WERI-Rb-1 (cell line): ENCODE measurements around the gene EGF.

Source experiments
- DNase-seq: peaks from one replicate; pipeline ENCODE4 v3.0.0-alpha.2; 2020
- H3K27ac ChIP-seq: fragments of 250-450 bp; sonication (Bioruptor Pico); 2 replicates; pipeline ENCODE4 v1.5.1; 2020; ENCODE audit warnings: mild to moderate bottlenecking, moderate library complexity
- H3K27me3 ChIP-seq: fragments of 250-450 bp; sonication (Bioruptor Pico); 2 replicates; pipeline ENCODE4 v1.5.1; 2021; ENCODE audit warnings: mild to moderate bottlenecking, low read depth, moderate library complexity; ENCODE audit not compliant: insufficient read depth, severe bottlenecking
- H3K36me3 ChIP-seq: fragments of 250-450 bp; sonication (Bioruptor Pico); 2 replicates; pipeline ENCODE4 v1.5.1; 2020; ENCODE audit warnings: mild to moderate bottlenecking, moderate library complexity
- H3K4me3 ChIP-seq: 2 replicates; pipeline ENCODE4 v1.5.1; 2011; ENCODE audit warnings: low read depth, mild to moderate bottlenecking, control low read depth, low read length
- H3K9me3 ChIP-seq: fragments of 250-450 bp; sonication (Bioruptor Pico); 2 replicates; pipeline ENCODE4 v1.5.1; 2021; ENCODE audit warnings: mild to moderate bottlenecking, moderate library complexity; ENCODE audit not compliant: severe bottlenecking
- TF ChIP-seq, protein P1 (sequence below): IDR thresholded peaks from 2 replicates; pipeline ENCODE4 v1.5.1; 2011; ENCODE audit warnings: low read depth, mild to moderate bottlenecking, control low read depth, inconsistent platforms, low read length

EGF gene

DNA sequence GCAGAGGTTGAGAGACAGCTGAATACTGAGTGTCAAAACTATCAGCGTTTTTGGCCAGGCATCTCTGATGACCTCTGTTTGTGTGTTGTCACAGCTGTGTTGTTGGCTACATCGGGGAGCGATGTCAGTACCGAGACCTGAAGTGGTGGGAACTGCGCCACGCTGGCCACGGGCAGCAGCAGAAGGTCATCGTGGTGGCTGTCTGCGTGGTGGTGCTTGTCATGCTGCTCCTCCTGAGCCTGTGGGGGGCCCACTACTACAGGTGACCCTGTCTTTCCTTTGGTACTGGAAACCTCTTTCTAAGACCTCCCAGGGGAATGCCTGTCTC, 86.9 kb downstream of the EGF start:
- H3K27ac ChIP-seq, result no peak overlapping the region

GRCh38 chr4:110002326-110002725, 89.6 kb downstream of the EGF start:
- H3K4me3 ChIP-seq, result no peak overlapping the region
- no peaks in the 10 kb centered on the region for H3K9me3 ChIP-seq
- DNase-seq, result no peak
- no peak overlapping the region for H3K27ac ChIP-seq
- H3K36me3 ChIP-seq, result no peaks in the 10 kb centered on the region
- TF ChIP-seq, protein P1, sequence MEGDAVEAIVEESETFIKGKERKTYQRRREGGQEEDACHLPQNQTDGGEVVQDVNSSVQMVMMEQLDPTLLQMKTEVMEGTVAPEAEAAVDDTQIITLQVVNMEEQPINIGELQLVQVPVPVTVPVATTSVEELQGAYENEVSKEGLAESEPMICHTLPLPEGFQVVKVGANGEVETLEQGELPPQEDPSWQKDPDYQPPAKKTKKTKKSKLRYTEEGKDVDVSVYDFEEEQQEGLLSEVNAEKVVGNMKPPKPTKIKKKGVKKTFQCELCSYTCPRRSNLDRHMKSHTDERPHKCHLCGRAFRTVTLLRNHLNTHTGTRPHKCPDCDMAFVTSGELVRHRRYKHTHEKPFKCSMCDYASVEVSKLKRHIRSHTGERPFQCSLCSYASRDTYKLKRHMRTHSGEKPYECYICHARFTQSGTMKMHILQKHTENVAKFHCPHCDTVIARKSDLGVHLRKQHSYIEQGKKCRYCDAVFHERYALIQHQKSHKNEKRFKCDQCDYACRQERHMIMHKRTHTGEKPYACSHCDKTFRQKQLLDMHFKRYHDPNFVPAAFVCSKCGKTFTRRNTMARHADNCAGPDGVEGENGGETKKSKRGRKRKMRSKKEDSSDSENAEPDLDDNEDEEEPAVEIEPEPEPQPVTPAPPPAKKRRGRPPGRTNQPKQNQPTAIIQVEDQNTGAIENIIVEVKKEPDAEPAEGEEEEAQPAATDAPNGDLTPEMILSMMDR, result no peak
- H3K27me3 ChIP-seq, result no peaks in the 10 kb centered on the region

More for the DNA sequence above, 86.9 kb downstream of the EGF start:
- Histone ChIP-seq H3K36me3 (no peaks in the 10 kb centered on the region), H3K4me3 (no peak overlapping the region), H3K27me3 (no peaks in the 10 kb centered on the region), H3K9me3 (no peaks in the 10 kb centered on the region)
- TF ChIP-seq, protein P1, result no peak
- no peak for DNase-seq

- no peak for DNase-seq
- no peaks in the 10 kb centered on the region for H3K9me3 ChIP-seq
- H3K36me3 ChIP-seq, result no peaks in the 10 kb centered on the region
- no peak overlapping the region for H3K4me3 ChIP-seq
- no peaks in the 10 kb centered on the region for H3K27me3 ChIP-seq
- no peak overlapping the region for H3K27ac ChIP-seq
- TF ChIP-seq, protein P1, result no peak
Observed at GRCh38 chr4:110003401-110004187, 90.9 kb downstream of the EGF start.

DNA sequence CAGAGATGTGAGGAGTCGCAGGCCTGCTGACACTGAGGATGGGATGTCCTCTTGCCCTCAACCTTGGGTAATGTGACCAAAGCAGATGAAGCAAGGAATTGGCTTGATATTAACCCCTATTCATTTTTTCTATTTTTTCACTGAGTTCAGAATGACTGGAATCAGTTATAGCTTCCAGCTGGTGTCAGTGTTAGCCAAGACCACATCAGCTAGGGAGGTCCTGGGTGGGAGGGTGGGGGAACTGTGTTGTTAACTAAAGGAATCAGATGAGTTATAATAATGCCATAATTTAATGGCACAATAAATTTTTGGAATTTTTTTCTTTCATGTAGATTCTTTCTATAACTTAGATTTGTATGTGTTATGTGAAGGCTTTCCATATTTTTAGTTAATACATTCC, 91.9 kb downstream of the EGF start:
- no peak for DNase-seq
- Histone ChIP-seq H3K36me3 (no peaks in the 10 kb centered on the region), H3K9me3 (no peaks in the 10 kb centered on the region), H3K27me3 (no peaks in the 10 kb centered on the region), H3K27ac (no peak overlapping the region), H3K4me3 (no peak overlapping the region)
- TF ChIP-seq, protein P1, result no peak

DNA sequence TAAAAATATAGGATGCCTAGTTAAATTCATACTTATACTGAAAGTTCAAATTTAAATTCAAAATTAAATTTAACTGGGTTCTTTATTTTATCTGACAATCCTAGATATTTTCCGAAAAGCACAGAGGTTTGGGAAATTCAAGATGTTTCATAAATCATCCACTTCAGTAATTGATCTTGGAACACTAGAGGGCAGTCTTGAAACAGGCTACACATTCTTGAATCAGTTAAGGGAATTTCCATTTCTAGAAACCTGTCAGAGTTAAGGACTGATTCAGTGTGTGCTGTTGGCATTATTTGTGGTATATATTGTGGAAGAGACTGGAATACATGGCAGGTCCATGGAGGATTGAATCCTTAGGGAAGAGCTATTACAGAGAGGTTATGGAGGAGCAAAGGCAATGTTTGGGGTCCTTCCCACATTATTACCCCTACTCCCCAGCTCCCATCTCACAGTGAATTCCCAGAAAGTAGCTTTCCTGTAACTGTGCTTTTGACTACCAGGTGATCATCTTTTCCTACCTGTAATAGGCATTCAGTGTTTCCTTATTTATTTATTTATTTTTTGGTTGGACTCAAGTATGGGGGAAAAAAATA, 92.9 kb downstream of the EGF start:
- H3K9me3 ChIP-seq, result no peaks in the 10 kb centered on the region
- no peaks in the 10 kb centered on the region for H3K36me3 ChIP-seq
- H3K27me3 ChIP-seq, result no peaks in the 10 kb centered on the region
- no peak overlapping the region for H3K27ac ChIP-seq
- H3K4me3 ChIP-seq, result no peak overlapping the region
- DNase-seq, result no peak
- TF ChIP-seq, protein P1, result peak; percentile 59

DNA sequence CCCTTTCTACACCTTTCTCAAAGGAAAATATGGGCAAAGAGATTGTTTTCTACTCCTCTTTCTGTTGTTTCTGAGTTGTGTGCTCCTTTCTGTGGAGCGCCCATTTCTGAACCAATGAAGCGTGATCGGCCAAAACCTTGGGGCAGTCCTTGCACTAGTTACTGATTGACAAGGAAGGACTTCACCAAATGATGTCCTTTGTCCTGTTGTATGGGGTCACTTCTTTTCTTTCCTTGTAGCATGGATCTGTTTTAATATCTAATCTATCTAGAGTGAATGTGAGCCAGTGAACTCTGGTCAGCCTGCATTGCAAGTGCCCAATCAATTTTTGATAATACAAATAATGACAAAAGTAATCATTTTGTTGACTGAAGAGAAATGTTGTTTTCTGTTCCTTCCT, 94.5 kb downstream of the EGF start:
- Histone ChIP-seq H3K36me3 (no peaks in the 10 kb centered on the region), H3K9me3 (no peaks in the 10 kb centered on the region), H3K4me3 (no peak overlapping the region), H3K27me3 (no peaks in the 10 kb centered on the region), H3K27ac (no peak overlapping the region)
- TF ChIP-seq, protein P1, result no peak
- no peak for DNase-seq
